HG02870 (cell line): ENCODE measurements around the gene MTG1.
"Not testable (repeated sequence)": the region's sequence is repeated elsewhere in the genome, so short reads cannot be mapped to it uniquely, and the experiment has no call there.

ENCODE experiments used
- ATAC-seq: cut with Tn5 transposase; IDR thresholded peaks from one replicate; pipeline ENCODE4 v1.9.1; 2021; ENCODE audit warnings: mild to moderate bottlenecking, moderate library complexity; ENCODE audit not compliant: unreplicated experiment

Gene MTG1

DNA sequence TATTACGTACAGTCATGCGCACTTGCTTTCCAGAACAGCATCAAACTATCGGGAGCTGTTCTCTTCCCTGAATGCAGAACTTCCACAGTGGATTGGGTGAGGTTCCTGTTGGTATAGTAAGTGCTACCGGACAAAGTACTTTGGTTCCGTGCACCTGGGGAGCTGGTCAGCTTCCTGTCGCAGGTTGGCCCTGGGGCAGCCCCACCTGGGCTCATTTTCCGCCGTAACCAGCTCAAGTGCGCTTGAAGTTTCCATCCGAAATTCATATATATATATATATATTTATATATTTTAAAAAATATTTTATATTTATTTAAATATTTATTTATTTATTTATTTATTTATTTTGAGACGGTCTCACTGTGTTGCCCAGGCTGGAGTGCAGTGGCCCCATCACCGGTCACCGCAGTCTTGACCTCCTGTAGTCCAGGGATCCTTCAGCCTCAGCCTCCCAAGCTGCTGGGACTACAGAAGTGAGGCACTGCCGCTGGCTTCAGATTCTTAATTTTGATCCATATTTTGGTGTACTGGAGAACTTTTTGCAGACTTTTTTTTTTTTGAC, 66.3 kb downstream of the MTG1 start:
- no peak for ATAC-seq

DNA sequence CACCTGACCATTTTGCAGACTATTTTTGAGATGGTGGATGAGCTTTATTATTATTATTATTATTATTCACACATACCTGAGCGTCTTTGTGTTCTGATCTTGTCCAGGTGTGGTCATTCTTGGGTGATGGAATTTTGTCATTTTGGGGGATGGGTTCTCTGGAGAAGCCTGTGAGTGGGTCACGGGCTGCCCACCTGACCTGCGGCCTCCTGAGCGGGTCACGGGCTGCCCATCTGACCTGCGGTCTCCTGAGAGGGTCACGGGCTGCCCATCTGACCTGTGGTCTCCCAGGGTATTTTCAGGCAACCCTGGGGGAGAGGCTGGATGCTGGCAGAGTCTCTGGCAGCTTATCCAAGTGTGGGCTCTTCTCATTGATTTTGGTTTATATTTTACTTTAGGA, 67.1 kb downstream of the MTG1 start:
- ATAC-seq, result no peak

DNA sequence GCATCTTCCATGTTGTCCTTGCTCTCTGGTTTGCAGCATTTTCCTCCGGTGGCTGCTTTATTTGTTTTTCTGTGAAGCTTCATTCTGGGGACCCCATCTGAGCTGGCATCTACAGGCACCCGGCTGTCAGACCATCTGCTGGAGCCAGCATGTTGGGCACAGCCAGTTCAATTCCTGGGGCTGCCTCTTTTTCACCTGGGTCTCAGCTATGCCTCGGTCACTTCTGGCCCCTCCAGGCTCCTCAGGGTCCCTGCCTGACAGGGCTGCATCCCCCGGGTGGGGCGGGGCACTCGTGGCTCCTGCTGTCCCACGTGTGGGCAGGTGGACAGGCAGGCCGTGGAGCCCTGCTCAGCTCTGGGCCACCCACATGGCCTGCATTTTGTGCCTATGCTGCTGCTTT, 67.9 kb downstream of the MTG1 start:
- no peak for ATAC-seq

DNA sequence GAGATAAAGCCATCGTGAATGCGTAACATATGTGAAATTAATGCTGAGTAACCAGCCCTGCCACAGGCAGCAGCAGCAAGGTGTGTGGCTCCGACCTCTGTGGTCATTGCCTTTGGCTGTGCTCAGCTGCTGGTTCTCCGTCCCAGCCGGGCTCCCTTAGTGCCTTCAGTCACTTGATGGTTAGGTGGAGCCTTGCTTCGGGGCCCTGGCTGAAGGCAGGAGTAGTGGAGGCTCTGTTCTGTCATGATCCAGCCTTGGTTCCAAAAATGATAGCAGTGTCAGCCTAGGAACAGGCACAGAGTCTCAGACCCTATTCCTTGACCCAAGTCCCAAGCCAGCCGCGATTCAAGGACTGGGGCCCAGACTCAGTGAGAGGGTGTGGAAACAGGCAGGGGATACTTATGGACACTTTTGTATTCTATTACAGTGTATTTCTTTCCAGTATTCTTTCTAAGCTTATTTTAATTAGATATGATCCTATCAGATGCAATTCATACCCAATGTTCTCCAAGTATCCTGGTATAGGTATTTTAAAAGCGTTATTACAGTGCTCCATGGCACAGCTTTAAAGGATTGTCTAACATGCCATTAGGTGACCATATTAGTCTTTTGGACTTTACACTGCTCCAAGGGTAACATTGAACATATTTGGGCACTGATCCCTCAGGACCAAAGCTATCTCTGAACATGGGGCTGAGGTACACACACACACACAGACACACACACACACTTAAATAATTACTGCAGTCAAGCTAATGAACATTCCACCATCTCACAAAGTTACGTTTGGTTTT, 68.8 kb downstream of the MTG1 start:
- no peak for ATAC-seq

DNA sequence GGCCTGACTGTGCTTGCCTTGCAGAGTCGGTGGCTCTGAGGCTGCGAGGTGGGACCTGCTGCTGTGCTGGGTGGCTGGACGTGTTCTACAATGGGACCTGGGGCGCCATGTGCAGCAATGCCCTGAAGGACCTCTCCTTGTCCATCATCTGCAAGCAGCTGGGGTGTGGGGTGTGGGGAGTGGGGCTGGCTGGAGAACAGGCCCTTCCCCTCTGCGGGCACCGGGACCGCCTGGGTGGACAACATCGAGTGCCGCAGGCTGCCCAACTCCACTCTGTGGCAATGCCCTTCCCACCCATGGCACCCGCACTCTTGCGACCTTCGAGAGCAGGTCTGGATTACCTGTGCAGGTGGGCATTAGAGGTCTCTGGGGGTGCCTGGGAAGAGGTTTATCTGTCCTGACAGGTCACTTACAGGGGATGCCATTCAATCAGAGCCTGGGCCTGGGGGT, 70.7 kb downstream of the MTG1 start:
- no peak for ATAC-seq

DNA sequence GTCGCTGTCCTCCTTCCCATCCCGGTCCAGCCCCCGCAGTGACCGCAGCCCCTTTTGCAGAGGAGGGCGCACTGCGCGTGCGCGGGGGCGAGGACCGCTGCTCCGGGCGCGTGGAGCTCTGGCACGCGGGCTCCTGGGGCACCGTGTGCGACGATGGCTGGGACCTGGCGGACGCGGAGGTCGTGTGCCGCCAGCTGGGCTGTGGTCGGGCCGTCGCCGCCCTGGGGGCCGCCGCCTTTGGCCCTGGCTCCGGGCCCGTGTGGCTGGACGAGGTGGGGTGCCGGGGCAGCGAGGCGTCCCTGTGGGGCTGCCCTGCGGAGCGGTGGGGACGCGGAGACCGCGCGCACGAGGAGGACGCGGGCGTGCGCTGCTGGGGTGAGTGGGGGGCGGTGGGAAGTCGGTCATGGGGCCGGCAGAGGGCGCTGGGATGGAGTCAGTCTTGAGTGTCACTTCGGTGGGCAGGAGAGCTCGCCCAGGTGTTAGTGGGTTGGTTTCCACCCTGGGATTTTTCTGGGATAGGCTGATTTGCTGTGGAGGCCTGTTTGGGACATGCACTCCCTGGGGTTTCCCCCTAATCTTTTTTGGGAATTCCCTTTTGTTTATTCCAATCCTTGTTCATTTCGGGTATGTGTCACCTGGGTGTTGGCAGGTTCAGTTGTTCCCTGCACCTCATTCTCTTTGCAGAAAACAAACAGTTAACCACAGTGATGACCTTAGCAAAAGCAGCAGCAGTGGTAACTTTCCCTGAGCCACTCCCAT, 71.4 kb downstream of the MTG1 start:
- no peak for ATAC-seq

DNA sequence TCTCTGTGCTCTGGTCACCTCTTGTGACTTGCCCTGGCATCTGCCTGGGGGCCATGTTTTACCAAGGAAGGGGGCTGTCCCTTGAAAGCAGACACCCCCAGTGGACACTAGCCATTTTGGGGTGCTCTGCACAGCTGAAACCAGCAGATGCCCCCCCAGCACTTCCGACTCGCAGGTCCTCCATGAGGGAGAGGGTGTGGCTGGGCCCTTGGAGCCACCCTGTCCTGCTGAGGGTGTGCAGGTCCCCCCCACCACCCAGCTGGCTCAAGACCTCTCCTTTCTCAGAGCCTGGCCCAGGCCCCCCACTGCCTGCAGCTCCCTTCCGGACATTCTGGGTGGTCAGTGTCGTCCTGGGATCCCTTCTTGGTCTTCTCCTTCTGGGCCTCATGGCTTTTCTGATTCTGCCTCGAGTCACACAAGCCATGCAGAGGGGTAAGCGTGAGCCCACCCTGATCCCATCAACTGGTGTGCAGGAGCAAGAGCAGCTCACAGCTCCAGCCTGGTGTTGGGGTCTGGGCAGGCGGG, 72.1 kb downstream of the MTG1 start:
- ATAC-seq, result no peak

DNA sequence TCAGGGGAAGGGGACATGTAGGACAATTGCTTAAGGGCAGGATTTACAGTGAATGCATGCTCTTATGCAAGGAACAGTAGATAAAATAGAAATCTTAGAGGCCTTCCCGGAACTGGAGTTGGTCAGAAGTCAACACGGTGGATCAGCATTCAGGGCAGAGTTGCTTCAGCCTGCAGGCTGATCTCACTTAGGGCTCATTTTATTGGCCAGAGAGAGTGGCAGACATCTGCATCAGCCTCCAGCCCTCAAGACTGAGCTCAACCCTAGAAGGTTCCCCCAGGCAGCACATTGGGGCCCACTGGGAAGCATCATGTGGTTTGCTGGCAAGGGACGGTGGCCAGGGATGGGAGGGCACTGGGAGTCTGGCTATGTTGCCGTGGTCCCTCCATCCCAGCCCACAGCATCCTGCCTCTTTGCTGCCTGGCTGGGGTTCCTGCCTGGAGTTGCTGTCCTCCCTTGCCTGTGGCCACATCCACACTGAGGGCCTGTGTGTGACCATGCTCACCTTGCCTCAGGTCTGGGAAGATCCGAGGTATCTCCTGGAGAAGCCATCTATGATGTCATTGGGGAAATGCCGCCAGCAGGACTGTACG, 72.8 kb downstream of the MTG1 start:
- no peak for ATAC-seq

DNA sequence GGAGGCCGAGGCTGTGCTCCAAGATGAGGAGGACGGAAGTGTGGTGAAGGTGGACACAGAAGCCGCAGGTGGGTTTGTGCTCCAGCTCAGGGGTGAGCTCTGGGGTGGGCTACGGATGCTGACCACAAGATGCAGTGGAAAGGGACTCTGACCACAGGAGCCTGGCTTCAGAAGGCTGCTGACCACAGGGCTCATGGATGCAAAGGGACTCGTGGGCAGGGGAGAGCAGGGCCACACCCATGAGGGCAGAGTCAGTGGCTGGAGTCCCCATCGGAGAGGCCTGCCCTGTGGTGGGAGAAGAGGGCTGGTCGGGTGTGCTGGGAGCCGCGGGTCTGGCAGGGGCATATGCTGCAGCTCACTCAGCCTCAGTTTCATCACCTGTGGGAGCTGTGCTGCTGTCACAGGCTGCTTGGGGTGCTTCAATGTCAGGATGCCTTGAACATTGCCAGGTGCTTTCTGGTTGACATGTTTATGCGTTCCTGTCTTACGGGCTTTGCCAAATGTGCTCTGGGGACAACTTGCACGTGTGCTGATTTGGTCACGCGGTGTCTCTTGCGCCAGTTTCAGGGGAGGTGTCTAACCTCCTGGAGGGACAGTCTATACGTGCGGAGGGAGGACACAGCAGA, 73.4 kb downstream of the MTG1 start:
- ATAC-seq, result no peak

DNA sequence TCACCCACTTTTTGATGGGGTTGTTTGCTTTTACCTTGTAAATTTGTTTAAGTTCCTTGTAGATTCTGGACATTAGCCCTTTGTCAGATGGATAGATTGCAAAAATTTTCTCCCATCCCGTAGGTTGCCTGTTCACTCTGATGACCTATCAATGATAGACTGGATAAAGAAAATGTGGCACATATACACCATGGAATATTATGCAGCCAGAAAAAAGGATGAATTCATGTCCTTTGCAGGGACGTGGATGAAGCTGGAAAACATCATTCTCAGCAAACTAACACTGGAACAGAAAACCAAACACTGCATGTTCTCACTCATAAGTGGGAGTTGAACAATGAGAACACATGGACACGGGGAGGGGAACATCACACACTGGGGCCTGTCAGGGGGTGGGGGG, 75.2 kb downstream of the MTG1 start:
- ATAC-seq, result not testable (repeated sequence)

DNA sequence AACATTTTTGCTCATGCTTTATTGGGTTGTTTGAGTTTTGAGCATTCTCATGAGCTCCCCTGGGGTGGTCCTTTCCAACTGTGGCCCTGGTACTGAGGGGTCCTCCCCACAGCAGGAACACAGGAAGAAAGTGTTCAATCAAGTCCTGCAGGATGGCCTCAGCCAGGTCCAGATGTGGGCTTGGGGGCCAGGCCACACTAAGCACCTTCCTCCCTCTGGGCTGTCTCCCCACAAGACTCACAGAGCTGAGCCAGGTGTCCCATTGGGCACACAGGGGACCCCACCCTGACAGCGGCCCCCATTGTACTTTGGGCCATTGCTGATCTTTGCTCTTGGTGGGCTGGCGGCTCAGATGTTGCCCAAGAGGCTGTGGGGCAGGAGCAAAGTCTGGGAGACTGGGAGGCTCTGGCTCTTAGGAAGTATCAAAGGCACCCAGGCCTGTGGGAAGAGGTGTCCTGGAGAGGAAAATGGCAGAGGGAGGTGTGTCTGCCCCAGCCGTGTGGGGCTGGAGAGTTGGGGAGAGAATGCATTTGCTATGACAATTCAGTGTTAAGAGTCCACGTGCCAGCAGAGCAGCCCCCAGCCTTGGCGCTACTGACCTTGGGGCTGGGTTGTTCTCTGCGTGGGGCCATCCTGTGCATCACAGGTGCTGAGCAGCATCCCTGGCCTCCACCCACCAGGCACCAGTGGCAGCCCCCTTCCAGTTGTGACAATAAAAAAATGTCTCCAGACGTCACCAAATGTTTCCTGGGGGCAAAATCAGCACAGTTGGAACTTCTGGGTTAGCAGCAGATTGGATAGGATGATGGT, 77.5 kb downstream of the MTG1 start:
- ATAC-seq, result no peak
